LoVo (cell line): ENCODE data around the gene POU3F3.

ENCODE experiments used
- DNase-seq: peaks from one replicate; pipeline ENCODE4 v3.0.0-alpha.2; 2016; ENCODE audit warnings: low spot score

Gene POU3F3

GRCh38 chr2:104875262-104875661, 21.3 kb downstream of the POU3F3 start:
- no peak for DNase-seq

- no peak for DNase-seq
Observed at GRCh38 chr2:104876606-104877570, 23.0 kb downstream of the POU3F3 start.

DNA sequence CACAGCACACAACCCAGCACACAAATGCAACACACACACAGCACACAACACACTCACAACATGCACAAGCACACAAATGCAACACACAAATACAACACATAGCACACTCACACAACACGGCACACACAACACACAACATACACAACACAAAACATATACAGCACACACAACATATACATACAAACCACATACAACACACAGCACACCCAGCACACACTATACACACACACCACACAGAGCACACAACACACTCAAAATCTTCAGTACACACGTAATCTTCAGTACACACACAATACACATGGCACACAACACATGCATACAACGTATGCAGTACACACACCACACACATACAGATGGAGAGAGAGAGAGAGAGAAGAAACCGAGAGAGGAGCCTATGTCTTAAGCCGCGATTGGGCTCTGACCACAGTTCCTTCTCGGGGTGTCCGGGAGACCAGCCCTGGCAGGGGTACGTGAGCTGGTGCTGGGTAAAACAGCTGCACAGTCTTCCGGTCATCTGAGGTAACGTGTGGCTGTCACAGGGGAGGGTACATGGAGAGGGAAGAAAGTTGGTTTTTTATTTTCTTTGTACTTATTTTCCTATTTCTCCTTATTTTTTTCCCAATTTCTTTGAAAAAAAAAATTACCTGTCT, 25.1 kb downstream of the POU3F3 start:
- DNase-seq: no peak

DNA sequence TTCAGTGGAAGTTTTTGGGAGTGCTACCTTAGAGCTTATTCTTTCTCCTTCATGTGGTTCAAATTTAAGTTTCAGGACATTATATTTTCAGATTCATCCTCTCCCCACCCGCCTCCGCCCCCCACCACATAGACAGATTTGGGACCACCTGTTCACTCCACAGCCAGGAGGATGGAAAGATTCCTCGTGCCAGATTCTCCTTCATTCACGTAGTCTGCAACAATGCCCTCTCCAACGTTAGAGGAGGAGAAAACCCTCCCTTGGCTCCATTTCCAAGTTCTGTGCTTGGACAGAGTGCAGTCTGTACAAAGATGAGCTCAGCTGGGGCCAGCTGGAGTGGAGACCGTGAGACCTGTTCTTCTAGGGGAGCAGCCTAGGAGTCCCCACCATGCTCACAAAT, 26.2 kb downstream of the POU3F3 start:
- DNase-seq: no peak

GRCh38 chr2:104883357-104883756, 29.4 kb downstream of the POU3F3 start:
- no peak for DNase-seq

DNA sequence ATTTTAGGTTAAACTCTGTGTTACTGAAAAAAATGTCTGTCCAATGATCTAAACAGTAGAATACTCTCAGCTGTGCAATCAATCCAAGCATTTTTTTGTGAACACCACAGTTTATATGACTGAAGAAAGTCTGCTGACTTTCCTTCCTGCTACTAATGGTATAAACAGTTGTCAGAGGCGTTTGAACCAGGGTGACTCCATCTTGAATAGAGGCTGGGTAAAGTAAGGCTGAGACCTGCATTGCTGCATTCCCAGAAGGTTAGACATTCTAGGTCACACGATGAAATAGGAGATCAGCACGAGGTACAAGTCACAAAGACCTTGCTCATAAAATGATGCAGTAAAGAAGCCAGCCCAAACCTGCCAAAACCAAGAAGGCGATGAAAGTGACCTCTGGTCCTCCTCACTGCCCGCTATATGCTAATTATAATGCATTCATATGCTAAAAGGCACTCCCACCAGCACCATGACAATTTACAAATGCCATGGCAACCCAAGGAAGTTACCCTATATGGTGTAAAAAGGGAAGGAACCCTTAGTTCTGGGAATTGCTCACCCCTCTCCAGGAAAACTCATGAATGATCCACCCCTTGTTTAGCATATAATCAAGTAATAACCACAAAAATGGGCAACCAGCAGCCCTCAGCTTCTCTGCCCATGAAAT, 31.3 kb downstream of the POU3F3 start:
- no peak for DNase-seq

DNA sequence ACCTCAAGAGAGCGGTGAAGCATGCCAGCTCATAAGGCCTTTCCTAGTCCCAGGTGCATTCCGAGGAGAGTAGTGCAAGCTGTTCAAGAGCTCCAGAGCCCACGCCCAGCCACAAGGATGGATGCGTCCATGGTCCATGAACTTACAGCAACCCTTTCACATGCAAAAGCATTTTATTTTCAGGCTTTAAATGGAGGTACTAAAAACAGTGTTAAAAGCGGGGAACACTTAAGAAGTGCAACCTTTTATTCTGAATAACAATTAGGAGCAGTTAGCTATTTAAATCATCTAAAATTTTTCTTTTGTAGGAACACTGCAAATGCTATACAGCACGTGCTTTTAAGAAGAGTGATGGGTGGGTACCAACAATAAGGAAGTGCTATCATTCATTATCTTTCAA, 33.8 kb downstream of the POU3F3 start:
- DNase-seq: no peak

DNA sequence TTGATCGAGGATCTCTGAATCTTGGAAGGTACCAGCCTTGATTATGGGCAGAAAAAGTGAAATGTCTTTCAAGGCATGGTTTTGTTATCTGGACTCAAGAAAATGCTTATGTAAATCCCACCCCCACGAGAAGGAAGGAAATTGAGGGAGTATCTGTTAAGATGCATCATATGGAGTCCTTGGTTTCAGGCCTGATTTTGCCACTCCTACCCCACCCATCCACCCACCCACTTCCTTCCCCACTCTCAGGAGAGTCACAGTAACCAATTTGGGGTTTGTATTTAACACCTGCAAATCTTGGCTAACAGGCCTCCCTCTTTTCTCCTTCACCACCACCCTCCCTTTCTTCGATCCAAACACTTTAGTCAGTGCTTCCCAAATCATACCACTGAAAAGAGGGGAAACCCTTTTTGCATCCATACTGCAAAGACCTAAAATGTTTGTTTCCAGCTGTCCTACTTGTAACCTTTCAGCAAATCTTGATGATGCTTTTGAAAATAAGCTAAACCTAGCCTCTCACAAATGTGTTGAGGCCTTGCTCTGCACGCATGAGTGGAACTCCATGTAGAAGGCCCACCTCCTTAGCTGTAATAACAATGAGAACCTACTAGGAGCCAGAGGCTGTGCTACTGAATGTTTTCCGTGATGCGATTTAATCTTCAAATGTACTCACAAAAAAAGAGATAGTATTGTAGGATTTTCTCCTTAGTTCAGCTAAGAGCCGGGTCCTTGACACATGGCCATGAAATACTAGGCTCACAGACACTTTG, 34.8 kb downstream of the POU3F3 start:
- no peak for DNase-seq

- no peak for DNase-seq
Observed at GRCh38 chr2:104889291-104889959, 35.5 kb downstream of the POU3F3 start.

DNA sequence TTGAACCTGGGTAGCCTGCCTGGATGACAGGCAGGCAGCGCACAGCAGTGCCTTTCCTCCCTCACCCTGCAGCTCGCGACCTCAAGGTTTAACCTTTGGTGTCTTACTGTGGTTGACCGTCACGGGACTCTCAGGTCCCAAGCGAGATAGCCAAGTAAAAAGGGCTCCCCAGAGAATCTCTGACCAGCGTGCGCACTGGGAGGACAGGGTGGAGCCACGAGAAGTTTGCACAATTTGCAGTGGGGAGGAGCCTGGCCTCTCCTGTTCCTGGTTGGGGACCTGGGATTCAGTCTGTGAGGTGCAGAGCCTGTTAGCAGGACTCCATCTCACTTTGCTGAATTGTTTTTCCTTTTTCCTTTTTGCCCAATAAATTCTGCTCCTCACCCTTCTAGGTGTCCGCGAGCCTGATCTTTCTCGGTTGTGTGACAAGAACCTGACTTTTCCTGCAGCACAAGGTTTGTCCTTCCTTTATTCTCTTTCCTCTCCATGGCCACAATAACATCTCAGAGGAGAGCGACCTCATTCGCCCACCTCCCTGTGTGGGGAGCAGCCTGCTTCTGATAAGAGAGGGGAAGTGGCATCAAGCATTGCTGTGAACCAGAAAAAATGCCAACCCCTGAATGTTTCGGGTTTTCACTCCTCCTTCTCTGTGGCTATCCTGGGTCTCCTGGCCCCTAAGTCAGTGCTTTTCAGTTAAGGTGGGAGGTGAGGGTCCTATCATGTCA, 36.2 kb downstream of the POU3F3 start:
- no peak for DNase-seq

- no peak for DNase-seq
Observed at GRCh38 chr2:104890685-104891069, 36.8 kb downstream of the POU3F3 start.

- no peak for DNase-seq
Observed at GRCh38 chr2:104891145-104891544, 37.2 kb downstream of the POU3F3 start.

DNA sequence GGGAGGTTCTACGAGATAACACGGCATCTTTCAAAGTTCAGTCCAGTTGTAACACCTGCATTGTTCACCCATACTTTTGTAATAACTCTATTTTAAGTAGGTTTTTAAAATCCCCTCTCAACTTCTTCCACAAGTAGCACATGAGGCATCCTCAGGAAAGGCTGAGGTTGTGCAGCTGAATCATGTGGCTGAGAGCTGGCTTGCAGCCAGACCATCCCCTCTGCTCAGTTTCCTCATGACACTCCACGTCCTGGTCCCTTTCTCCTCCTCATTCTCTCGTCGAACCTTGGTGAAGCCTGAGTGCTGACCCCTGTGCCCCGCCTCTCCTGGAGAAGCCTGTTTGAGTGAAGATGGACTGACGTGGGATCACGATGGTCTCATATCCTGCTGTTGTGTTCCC, 42.5 kb downstream of the POU3F3 start:
- no peak for DNase-seq

GRCh38 chr2:104897515-104898184, 43.7 kb downstream of the POU3F3 start:
- DNase-seq: no peak

- no peak for DNase-seq
Observed at GRCh38 chr2:104900608-104901007, 46.7 kb downstream of the POU3F3 start.

DNA sequence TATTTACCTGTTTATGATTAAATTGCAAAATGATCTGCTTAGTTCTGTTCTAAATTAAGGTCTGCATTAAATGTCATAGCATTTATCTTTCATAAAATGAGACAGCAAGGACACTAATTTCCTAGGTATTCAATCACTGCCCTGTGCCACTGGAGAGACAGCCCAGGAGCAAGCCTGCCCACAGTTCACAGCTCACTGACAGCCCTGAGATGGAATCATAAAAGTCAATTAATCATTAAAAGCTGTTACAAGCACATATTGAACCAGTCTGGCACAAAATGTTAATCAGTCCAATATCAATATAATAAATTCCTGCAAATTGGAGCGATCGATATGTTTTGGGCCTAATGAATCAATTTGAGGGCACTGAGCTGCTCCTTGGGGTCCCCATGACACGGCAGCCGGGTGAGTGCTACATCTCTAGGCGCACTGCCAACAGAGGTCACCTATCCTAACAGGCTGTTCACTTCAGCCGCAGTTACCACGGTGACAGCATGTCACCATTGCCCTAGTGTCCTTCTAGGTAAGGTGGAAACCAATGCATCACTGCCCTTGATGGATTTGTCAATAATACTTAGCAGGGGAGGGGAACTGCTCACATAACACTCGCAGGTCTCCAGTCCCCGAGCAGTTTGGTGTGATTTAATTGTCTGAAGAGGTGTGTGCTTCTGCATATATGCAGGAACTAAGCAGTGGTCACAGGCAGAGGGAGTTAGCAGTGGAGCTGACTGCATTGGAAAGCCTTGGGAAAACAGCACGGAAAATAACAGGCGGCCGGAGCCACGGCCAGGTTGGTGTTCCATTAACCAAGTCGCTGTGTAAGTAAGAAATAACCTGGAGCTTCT, 47.3 kb downstream of the POU3F3 start:
- DNase-seq: no peak

DNA sequence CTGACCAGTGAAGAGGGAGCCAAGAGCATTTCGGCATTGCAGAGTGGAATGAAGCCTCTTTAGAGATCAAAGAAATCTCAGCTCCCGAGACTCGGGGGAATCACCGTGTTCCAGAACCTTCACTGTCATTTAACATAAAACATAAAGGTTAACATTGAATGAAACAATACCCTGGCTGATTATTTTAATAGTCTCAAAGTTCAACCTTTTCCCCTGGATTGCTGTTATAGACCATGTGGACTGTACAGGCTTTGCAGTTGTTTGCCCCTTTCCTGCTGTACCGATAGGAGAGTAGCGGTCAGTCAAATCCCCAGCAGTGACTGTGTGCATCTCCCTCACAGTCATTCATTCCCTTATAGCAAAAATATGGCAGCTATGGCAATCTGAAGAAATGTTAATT, 48.4 kb downstream of the POU3F3 start:
- no peak for DNase-seq
